ENCODE data around the gene SLC4A1.

Gene SLC4A1

DNA sequence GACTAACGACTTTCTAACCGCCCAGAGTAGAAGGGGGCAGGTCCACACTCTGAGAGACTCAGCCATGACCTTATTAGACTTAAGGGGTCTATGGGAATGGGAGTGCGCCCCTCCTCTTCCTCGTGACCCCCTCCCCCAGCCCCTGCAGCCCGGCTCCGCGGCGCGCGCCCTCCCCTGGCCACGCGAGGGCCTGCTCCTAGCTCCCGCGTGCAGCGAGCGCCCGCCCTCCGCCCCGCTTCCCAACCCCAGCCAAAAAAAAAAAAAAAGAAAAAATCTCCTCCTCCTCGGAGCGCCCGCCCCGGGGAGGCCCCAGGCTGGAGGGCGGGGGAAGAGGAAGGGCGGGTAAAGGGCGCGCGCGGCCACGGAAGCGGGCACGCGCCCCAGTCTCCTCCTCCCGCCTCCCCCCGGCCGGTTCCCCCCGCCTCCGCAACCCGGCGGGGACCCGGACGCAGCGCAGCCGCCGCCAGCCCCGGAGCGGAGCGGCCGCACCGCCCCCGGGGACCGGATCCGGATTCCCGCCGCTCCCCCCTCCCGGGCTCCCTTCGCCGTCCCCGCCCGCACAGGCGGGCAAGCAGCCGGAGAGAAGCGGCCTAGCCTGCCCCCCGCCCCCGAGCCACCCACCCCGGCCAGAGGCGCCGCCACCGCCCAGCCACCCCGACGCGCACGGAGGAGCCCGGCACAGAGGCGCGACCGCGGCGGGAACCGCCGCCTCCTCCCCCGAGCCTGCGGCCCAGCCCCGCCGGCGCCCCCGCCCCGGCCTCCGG, 49.4 kb downstream of the SLC4A1 start:
- H2BK120ac ChIP-seq (ENCODE audit: low read depth, low read length), result no peak overlapping the region
- peak overlapping the region; percentile 14 for H2AK5ac ChIP-seq (ENCODE audit: low read depth, low read length)
- H2AFZ ChIP-seq (ENCODE audit: low read length), result peak overlapping the region; percentile 84
- no peak overlapping the region for H2BK12ac ChIP-seq (ENCODE audit: low read length)
- no peak overlapping the region for H3K14ac ChIP-seq (ENCODE audit: low read length)
- H3K4ac ChIP-seq (ENCODE audit: low read length), result no peak overlapping the region
- H4K91ac ChIP-seq (ENCODE audit: low read depth, low read length, poor library complexity), result no peak overlapping the region
- no peaks in the 10 kb centered on the region for H3K9me3 ChIP-seq (replicated peaks in 1 of 2; ENCODE audit: control insufficient read depth in 2 of 2, insufficient read depth in 1 of 2, low read depth in 1 of 2, low read length in 2 of 2)
- H3K9ac ChIP-seq (ENCODE audit: low read depth, low read length, poor library complexity), result peak overlapping the region; percentile 65
- no peaks in the 10 kb centered on the region for H3K27me3 ChIP-seq (ENCODE audit: control insufficient read depth in 3 of 3, insufficient read depth in 3 of 3, low read depth in 1 of 3, low read length in 3 of 3)
- peaks cover 12% of the 10 kb centered on the region for H3K79me1 ChIP-seq (ENCODE audit: low read depth, low read length)
- peak overlapping the region; percentile 10 for H3K23ac ChIP-seq (ENCODE audit: low read depth, low read length, poor library complexity)
- WGBS, 2 donors (ENCODE audit: extremely low coverage in 2 of 2, insufficient read length in 2 of 2, insufficient replicate concordance in 1 of 2), result no CpG with 5 or more reads among the region's 89 CpGs
- peak overlapping the region; percentile 94 to 97 for H3K4me3 ChIP-seq (ENCODE audit: low read length in 2 of 2)
- H2BK15ac ChIP-seq (ENCODE audit: low read length), result no peak overlapping the region
- H4K8ac ChIP-seq (ENCODE audit: low read depth, low read length), result no peak overlapping the region
- peak overlapping the region; percentile 84 for H3K4me2 ChIP-seq (ENCODE audit: insufficient read depth, low read length, poor library complexity, severe bottlenecking)
- H2BK5ac ChIP-seq (ENCODE audit: low read length), result peak overlapping the region; percentile 98
- H3K36me3 ChIP-seq (replicated peaks in 1 of 2; ENCODE audit: control insufficient read depth in 2 of 2, insufficient read depth in 2 of 2, low read length in 2 of 2), result peaks cover 29 to 43% of the 10 kb centered on the region in 2 donors
- peak; percentile 89 for DNase-seq (ENCODE audit: low spot score)
- H3K4me1 ChIP-seq (ENCODE audit: control insufficient read depth in 2 of 2, insufficient read depth in 1 of 2, low read depth in 1 of 2, low read length in 2 of 2), result peaks cover 10 to 13% of the 10 kb centered on the region in 2 donors
- H3K27ac ChIP-seq (replicated peaks; ENCODE audit: low read length), result peak overlapping the region; percentile 91
- peak overlapping the region; percentile 87 for H3K18ac ChIP-seq (ENCODE audit: low read length)

DNA sequence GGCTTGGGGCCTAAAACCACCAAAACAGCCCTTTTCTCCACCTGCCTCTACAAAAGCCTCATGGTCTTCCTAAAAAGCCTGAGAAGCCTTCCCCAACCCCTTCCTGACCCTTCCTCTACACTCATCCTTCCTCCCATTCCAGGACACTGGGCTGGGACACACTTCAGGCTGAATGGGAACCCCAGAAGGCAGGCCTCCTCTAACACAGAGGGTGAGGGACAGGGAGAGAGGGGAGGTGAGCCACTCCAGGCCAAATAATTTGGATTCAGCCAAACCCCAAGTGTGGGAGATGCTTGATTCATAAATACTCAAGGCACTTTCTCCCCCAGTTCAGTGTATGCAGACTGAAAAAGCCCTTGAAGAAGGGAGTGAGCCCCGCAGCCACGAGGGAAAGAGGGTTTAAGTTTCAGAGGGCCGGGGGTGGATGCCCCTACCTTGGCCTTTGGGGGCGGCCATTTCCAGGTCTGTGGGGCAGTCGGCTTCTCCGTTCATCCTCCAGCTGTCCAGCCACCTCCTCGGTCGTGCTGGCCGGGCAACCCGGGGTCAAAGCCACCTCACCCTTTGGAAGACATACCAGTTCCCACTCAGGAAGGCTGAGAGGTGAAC, 50.1 kb downstream of the SLC4A1 start:
- H2BK12ac ChIP-seq (ENCODE audit: low read length), result no peak overlapping the region
- H3K27me3 ChIP-seq (ENCODE audit: control insufficient read depth in 3 of 3, insufficient read depth in 3 of 3, low read depth in 1 of 3, low read length in 3 of 3), result no peaks in the 10 kb centered on the region
- no peak for DNase-seq (ENCODE audit: low spot score)
- H3K9ac ChIP-seq (ENCODE audit: low read depth, low read length, poor library complexity), result peak overlapping the region; percentile 61
- H4K91ac ChIP-seq (ENCODE audit: low read depth, low read length, poor library complexity), result no peak overlapping the region
- H3K79me1 ChIP-seq (ENCODE audit: low read depth, low read length), result peaks cover 12% of the 10 kb centered on the region
- no peak overlapping the region for H3K4ac ChIP-seq (ENCODE audit: low read length)
- H3K36me3 ChIP-seq (replicated peaks in 1 of 2; ENCODE audit: control insufficient read depth in 2 of 2, insufficient read depth in 2 of 2, low read length in 2 of 2), result peaks cover 31 to 50% of the 10 kb centered on the region in 2 donors
- H3K4me2 ChIP-seq (ENCODE audit: insufficient read depth, low read length, poor library complexity, severe bottlenecking), result peak overlapping the region; percentile 84
- H4K8ac ChIP-seq (ENCODE audit: low read depth, low read length), result no peak overlapping the region
- no peaks in the 10 kb centered on the region for H3K9me3 ChIP-seq (replicated peaks in 1 of 2; ENCODE audit: control insufficient read depth in 2 of 2, insufficient read depth in 1 of 2, low read depth in 1 of 2, low read length in 2 of 2)
- peak overlapping the region; percentile 80 to 94 for H3K4me3 ChIP-seq (ENCODE audit: low read length in 2 of 2)
- H3K23ac ChIP-seq (ENCODE audit: low read depth, low read length, poor library complexity), result peak overlapping the region; percentile 10
- no peak overlapping the region for H2BK5ac ChIP-seq (ENCODE audit: low read length)
- peak overlapping the region; percentile 35 for H3K27ac ChIP-seq (replicated peaks; ENCODE audit: low read length)
- H2AFZ ChIP-seq (ENCODE audit: low read length), result peak overlapping the region; percentile 84
- no peak overlapping the region for H3K14ac ChIP-seq (ENCODE audit: low read length)
- H2BK15ac ChIP-seq (ENCODE audit: low read length), result no peak overlapping the region
- peaks cover 10 to 12% of the 10 kb centered on the region in 2 donors for H3K4me1 ChIP-seq (ENCODE audit: control insufficient read depth in 2 of 2, insufficient read depth in 1 of 2, low read depth in 1 of 2, low read length in 2 of 2)
- no peak overlapping the region for H2BK120ac ChIP-seq (ENCODE audit: low read depth, low read length)
- WGBS, 2 donors (ENCODE audit: extremely low coverage in 2 of 2, insufficient read length in 2 of 2, insufficient replicate concordance in 1 of 2), result no CpG with 5 or more reads among the region's 10 CpGs
- H2AK5ac ChIP-seq (ENCODE audit: low read depth, low read length), result peak overlapping the region; percentile 14
- H3K18ac ChIP-seq (ENCODE audit: low read length), result peak overlapping the region; percentile 87

DNA sequence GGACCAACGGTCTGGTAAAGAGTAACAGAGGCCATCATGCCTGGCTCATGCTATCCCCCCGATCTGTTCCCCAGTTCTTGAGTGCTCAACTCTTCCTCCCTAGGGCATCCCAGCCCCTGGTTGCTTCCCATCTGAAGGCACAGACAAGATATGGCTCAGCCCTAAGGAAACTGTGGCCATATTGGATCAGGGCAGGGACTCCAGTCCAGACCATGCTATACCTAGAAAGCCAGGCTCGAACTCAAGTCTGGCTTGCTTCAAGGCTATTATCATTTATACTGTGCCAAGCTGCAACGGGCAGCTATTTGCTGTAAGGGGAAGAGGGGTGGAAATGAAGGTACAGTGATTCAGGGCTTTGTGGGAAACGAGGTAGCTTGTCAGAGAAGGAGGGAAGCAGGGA, 51.2 kb downstream of the SLC4A1 start:
- H3K36me3 ChIP-seq (replicated peaks in 1 of 2; ENCODE audit: control insufficient read depth in 2 of 2, insufficient read depth in 2 of 2, low read length in 2 of 2), result peaks cover 32 to 60% of the 10 kb centered on the region in 2 donors

DNA sequence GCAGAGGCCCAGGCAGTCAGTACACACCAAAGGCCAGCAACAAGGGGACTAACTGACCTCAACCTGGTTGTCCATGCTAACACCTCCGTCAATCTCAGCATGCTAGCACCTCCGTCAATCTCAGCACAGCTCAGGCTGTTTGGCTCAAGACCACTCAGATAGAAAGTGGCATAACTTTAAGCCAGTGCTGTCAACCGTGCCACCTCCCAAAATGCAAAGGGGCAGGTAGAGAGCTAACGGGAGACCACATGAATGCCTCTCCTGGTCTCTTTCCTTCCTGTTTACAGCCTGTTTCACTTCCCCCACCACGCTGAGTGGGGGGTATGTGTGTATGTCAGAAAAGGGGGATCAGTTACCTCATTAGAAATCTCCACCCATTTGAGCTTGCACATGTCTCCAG, 51.8 kb downstream of the SLC4A1 start:
- H2BK15ac ChIP-seq (ENCODE audit: low read length), result no peak overlapping the region
- DNase-seq (ENCODE audit: low spot score), result no peak
- no peak overlapping the region for H3K14ac ChIP-seq (ENCODE audit: low read length)
- H3K79me1 ChIP-seq (ENCODE audit: low read depth, low read length), result peaks cover 12% of the 10 kb centered on the region
- no peak overlapping the region for H3K4ac ChIP-seq (ENCODE audit: low read length)
- WGBS, 2 donors (ENCODE audit: extremely low coverage in 2 of 2, insufficient read length in 2 of 2, insufficient replicate concordance in 1 of 2), result no CpG with 5 or more reads among the region's 5 CpGs
- no peak overlapping the region for H3K27ac ChIP-seq (replicated peaks; ENCODE audit: low read length)
- H3K4me1 ChIP-seq (ENCODE audit: control insufficient read depth in 2 of 2, insufficient read depth in 1 of 2, low read depth in 1 of 2, low read length in 2 of 2), result peaks cover 5 to 6% of the 10 kb centered on the region in 2 donors
- H3K4me3 ChIP-seq (ENCODE audit: low read length in 2 of 2), result no peak overlapping the region
- no peak overlapping the region for H3K18ac ChIP-seq (ENCODE audit: low read length)
- no peak overlapping the region for H3K4me2 ChIP-seq (ENCODE audit: insufficient read depth, low read length, poor library complexity, severe bottlenecking)
- H2AK5ac ChIP-seq (ENCODE audit: low read depth, low read length), result no peak overlapping the region
- H3K9ac ChIP-seq (ENCODE audit: low read depth, low read length, poor library complexity), result no peak overlapping the region
- no peaks in the 10 kb centered on the region for H3K27me3 ChIP-seq (ENCODE audit: control insufficient read depth in 3 of 3, insufficient read depth in 3 of 3, low read depth in 1 of 3, low read length in 3 of 3)
- no peaks in the 10 kb centered on the region for H3K9me3 ChIP-seq (replicated peaks in 1 of 2; ENCODE audit: control insufficient read depth in 2 of 2, insufficient read depth in 1 of 2, low read depth in 1 of 2, low read length in 2 of 2)
- H4K91ac ChIP-seq (ENCODE audit: low read depth, low read length, poor library complexity), result no peak overlapping the region
- peaks cover 37 to 65% of the 10 kb centered on the region in 2 donors for H3K36me3 ChIP-seq (replicated peaks in 1 of 2; ENCODE audit: control insufficient read depth in 2 of 2, insufficient read depth in 2 of 2, low read length in 2 of 2)
- no peak overlapping the region for H3K23ac ChIP-seq (ENCODE audit: low read depth, low read length, poor library complexity)
- H2AFZ ChIP-seq (ENCODE audit: low read length), result no peak overlapping the region
- no peak overlapping the region for H2BK5ac ChIP-seq (ENCODE audit: low read length)
- H2BK12ac ChIP-seq (ENCODE audit: low read length), result no peak overlapping the region
- no peak overlapping the region for H2BK120ac ChIP-seq (ENCODE audit: low read depth, low read length)
- H4K8ac ChIP-seq (ENCODE audit: low read depth, low read length), result no peak overlapping the region

More for the DNA sequence above, 51.2 kb downstream of the SLC4A1 start:
- Histone ChIP-seq H3K4me2 (ENCODE audit: insufficient read depth, low read length, poor library complexity, severe bottlenecking) (no peak overlapping the region), H2AK5ac (ENCODE audit: low read depth, low read length) (no peak overlapping the region), H2BK15ac (ENCODE audit: low read length) (no peak overlapping the region), H2BK5ac (ENCODE audit: low read length) (no peak overlapping the region), H3K27me3 (ENCODE audit: control insufficient read depth in 3 of 3, insufficient read depth in 3 of 3, low read depth in 1 of 3, low read length in 3 of 3) (no peaks in the 10 kb centered on the region), H2AFZ (ENCODE audit: low read length) (no peak overlapping the region), H2BK120ac (ENCODE audit: low read depth, low read length) (no peak overlapping the region), H3K4me1 (ENCODE audit: control insufficient read depth in 2 of 2, insufficient read depth in 1 of 2, low read depth in 1 of 2, low read length in 2 of 2) (peaks cover 5 to 6% of the 10 kb centered on the region in 2 donors), H3K9me3 (replicated peaks in 1 of 2; ENCODE audit: control insufficient read depth in 2 of 2, insufficient read depth in 1 of 2, low read depth in 1 of 2, low read length in 2 of 2) (no peaks in the 10 kb centered on the region), H3K27ac (replicated peaks; ENCODE audit: low read length) (no peak overlapping the region), H3K4ac (ENCODE audit: low read length) (no peak overlapping the region), H4K8ac (ENCODE audit: low read depth, low read length) (no peak overlapping the region), H3K4me3 (ENCODE audit: low read length in 2 of 2) (no peak overlapping the region), H3K9ac (ENCODE audit: low read depth, low read length, poor library complexity) (no peak overlapping the region), H3K23ac (ENCODE audit: low read depth, low read length, poor library complexity) (no peak overlapping the region), H3K79me1 (ENCODE audit: low read depth, low read length) (peaks cover 14% of the 10 kb centered on the region), H3K18ac (ENCODE audit: low read length) (no peak overlapping the region), H4K91ac (ENCODE audit: low read depth, low read length, poor library complexity) (no peak overlapping the region), H2BK12ac (ENCODE audit: low read length) (no peak overlapping the region), H3K14ac (ENCODE audit: low read length) (no peak overlapping the region)
- WGBS, 2 donors (ENCODE audit: extremely low coverage in 2 of 2, insufficient read length in 2 of 2, insufficient replicate concordance in 1 of 2), result no CpG with 5 or more reads among the region's 5 CpGs
- no peak for DNase-seq (ENCODE audit: low spot score)
